ENCODE results near the gene SEMA6D.

DNA sequence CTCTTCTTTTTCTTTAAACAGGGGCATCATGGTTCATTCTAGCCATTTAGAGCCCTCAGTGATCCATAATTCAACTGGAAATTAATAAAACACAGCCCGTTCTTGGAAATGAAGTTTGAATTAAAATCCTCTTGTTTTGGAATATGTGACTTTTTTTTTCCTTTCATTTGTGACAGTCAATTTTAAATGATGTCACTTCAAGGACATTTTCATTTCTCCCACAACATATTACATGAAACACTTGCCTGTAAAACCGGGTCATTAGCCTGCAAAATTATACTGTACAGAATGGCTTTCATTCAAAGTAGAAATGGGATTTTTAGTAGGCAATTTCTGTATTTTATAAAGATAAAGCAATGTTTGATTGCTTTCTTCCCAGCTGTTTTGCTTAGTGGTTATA, 789 bp upstream of the SEMA6D start:
- TF ChIP-seq, protein P1, sequence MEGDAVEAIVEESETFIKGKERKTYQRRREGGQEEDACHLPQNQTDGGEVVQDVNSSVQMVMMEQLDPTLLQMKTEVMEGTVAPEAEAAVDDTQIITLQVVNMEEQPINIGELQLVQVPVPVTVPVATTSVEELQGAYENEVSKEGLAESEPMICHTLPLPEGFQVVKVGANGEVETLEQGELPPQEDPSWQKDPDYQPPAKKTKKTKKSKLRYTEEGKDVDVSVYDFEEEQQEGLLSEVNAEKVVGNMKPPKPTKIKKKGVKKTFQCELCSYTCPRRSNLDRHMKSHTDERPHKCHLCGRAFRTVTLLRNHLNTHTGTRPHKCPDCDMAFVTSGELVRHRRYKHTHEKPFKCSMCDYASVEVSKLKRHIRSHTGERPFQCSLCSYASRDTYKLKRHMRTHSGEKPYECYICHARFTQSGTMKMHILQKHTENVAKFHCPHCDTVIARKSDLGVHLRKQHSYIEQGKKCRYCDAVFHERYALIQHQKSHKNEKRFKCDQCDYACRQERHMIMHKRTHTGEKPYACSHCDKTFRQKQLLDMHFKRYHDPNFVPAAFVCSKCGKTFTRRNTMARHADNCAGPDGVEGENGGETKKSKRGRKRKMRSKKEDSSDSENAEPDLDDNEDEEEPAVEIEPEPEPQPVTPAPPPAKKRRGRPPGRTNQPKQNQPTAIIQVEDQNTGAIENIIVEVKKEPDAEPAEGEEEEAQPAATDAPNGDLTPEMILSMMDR (conservative IDR thresholded peaks at IDR 0.05 in 1 of 2, IDR thresholded peaks at IDR 0.05 in 1 of 2; ENCODE audit: low read depth in 1 of 2, low read length in 2 of 2) = no peak
- TF ChIP-seq EZH2 (IDR thresholded peaks at IDR 0.05; ENCODE audit: low read length, missing control alignments) = no peak
